ENCODE data around the gene YBEY.

YBEY gene

DNA sequence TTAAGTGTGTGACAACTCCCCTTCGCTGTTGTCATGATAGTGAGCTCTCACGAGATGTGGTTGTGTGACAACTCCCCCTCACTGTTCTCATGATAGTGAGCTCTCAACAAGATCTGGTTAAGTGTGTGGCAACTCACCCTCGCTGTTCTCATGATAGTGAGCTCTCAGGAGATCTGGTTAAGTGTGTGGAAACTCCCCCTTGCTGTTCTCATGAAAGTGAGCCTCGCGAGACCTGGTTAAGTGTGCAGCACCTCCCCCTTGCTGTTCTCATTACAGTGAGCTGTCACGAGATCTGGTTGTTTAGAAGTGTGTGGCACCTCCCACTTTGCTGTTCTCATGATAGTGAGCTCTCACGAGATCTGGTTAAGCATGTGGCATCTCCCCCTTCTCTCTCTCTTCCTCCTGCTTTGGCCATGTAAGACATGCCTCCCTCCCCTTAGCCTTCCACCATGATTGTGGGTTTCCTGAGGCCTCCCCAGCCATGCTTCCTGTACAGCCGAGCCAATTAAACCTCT, 32.5 kb upstream of the YBEY start:
- no peak for FAIRE-seq
- DNase-seq (ENCODE audit: insufficient read length, low spot score), result no peak
- TF ChIP-seq, protein P1, sequence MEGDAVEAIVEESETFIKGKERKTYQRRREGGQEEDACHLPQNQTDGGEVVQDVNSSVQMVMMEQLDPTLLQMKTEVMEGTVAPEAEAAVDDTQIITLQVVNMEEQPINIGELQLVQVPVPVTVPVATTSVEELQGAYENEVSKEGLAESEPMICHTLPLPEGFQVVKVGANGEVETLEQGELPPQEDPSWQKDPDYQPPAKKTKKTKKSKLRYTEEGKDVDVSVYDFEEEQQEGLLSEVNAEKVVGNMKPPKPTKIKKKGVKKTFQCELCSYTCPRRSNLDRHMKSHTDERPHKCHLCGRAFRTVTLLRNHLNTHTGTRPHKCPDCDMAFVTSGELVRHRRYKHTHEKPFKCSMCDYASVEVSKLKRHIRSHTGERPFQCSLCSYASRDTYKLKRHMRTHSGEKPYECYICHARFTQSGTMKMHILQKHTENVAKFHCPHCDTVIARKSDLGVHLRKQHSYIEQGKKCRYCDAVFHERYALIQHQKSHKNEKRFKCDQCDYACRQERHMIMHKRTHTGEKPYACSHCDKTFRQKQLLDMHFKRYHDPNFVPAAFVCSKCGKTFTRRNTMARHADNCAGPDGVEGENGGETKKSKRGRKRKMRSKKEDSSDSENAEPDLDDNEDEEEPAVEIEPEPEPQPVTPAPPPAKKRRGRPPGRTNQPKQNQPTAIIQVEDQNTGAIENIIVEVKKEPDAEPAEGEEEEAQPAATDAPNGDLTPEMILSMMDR (IDR thresholded peaks at IDR 0.05; ENCODE audit: insufficient read depth, missing control alignments), result no peak

DNA sequence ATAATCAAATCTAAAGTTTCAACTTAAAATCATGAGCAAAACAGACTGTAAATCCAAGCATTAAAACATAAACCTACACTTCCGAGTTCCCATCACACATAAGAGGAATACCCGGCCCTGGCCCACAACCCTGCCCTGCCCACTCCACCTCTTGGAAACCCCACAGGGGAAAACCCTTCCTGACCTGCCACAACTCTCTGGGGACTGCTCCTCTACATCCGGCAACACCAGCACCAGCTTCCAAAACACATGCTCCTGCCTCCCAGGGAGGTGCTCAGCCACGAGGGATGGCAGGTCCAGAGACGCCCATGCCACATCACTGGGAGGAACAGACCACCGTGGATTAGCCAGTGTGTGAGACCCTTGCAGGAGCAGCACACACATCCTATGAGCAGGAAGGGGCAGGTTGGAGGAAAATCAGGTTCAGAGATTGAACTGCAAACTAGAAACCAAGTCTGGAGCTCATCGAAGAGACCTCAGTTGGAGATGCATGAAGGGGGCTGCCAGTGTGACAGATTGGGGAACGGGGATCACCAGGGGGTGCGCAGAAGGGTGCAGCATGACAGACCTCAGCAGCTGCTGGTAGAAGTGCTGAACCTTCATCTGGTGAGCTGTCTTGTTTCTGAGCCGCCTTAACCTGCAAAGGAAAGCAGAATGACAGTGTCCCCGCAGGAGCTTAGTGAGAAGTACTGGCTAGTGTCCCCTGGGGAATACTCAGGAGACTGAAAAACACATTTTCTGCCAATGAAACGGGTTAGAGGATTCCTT, 31.8 kb upstream of the YBEY start:
- no peak for FAIRE-seq
- DNase-seq (ENCODE audit: insufficient read length, low spot score), result no peak
- TF ChIP-seq, protein P1 (IDR thresholded peaks at IDR 0.05; ENCODE audit: insufficient read depth, missing control alignments), result no peak

DNA sequence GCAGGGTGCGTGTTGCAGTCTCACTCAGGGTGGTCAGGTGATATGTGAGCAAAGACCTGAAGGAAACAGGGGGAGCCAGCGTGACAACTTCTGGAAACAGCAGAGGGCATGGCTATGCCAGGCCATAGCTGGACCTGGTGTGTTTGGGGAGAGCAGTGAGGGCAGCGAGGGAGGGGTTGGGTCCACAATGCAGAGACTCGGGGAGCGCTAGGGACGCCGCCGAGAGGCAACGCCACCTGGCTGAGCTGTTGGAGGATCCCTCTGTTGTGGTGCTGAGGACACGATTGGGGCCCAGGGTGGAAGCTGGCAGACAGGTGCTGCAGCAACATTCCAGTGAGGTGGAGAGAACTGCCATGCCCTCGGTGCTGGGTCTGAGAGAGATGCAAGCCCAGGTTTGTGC, 31.0 kb upstream of the YBEY start:
- FAIRE-seq (no peak), DNase-seq (ENCODE audit: insufficient read length, low spot score) (no peak)
- TF ChIP-seq, protein P1 (IDR thresholded peaks at IDR 0.05; ENCODE audit: insufficient read depth, missing control alignments), result no peak

DNA sequence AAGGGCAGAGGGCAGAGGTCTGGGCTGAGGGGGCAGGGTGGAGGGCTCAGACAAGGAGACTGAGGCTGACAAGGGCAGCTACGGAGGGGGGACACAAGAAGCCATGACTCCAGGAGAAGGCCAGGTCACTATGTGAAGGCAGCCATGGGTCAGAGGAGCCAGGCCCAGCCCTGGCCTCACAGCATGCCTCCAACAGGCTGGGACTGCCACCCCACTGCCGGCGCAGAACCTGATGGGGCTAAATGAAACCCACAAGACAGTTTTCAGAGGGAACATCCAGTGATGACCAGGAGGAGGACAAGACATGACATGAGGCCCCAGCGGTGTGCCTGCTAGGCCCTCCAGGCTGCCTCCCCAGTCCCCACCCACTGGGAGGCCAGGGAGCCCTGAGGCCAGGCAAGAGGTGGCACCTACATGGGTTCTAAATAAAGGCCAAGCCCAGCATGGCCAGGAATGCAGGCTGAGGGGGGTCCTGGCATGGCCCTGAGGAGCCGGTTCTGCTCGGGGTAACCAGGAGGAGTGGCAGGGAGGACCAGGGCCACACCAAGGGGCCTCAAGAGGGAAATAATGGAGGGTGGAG, 30.3 kb upstream of the YBEY start:
- TF ChIP-seq, protein P1 (IDR thresholded peaks at IDR 0.05; ENCODE audit: insufficient read depth, missing control alignments), result no peak
- no peak for DNase-seq (ENCODE audit: insufficient read length, low spot score)
- no peak for FAIRE-seq

GRCh38 chr21:46256501-46256994, 29.6 kb upstream of the YBEY start:
- TF ChIP-seq, protein P1 (IDR thresholded peaks at IDR 0.05; ENCODE audit: insufficient read depth, missing control alignments), result no peak
- FAIRE-seq, result no peak

DNA sequence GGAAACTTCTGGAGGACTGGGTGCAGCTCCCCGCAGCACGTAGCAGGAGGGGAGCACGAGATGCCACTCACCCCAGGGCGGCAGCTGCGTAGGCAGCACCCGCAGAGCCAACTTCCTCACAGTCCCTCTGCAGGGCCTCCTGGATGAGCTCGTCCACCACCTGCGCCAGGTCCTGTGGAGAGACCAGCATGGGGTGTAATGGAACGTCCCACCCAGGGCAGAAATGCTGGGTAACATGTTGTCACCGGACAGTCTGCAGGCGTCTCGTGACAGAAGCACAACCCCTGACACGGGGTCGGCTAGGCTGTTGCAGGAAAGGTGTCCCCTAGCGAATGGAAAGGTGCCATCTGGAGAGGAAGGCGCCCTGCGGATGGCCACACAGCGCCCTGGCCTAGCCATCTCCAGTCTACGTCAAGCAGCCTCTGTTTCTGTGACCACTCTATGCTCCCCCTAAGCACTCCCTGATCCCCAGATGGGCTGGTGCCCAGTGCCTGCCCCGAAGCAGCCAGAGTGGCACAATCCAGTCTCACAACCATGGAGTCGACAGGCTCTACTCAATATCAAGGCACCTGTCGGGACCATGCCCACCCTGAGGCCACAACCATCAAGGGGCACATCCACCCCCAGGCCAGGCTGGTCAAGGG, 22.0 kb upstream of the YBEY start:
- TF ChIP-seq, protein P1 (IDR thresholded peaks at IDR 0.05; ENCODE audit: insufficient read depth, missing control alignments), result no peak
- FAIRE-seq (no peak), DNase-seq (ENCODE audit: insufficient read length, low spot score) (no peak)

More at GRCh38 chr21:46256501-46256994, 29.6 kb upstream of the YBEY start:
- no peak for DNase-seq (ENCODE audit: insufficient read length, low spot score)
